ACHN (cell line): Measurements from ENCODE around the gene NYAP1.
"Not testable (repeated sequence)": the region's sequence is repeated elsewhere in the genome, so short reads cannot be mapped to it uniquely, and the experiment has no call there.

Experiments
- DNase-seq: peaks from one replicate; pipeline ENCODE4 v3.0.0-alpha.2; 2015
- in situ Hi-C: cut with HindIII; loops from 2 replicates; pipeline ENCODE4 v1.10.0; 2017; ENCODE audit warnings: low sequenced_read_pairs, low pct_ligation_motif_present, low pct_unique_long_range_greater_than_20kb

Gene NYAP1

DNA sequence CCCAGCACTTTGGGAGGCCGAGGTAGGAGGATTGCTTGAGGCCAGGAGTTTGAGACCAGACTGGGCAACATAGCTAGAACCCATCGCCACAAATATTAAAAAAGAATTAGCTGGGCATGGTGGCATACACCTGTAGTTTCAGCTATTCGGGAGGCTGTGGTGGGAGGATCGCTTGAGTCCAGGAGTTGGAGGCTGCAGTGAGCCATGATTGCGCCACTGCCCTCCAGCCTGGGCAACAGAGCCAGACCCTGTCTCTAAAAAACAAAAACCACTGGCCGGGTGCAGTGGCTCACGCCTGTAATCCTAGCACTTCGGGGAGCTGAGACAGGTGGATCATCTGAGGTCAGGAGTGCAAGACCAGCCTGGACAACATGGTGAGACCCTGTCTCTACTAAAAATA, 29.9 kb upstream of the NYAP1 start:
- DNase-seq, in situ Hi-C loops: not testable (repeated sequence)

- no peak for DNase-seq
- in situ Hi-C loops, result no loop called here
Observed at GRCh38 chr7:100455206-100455605, 28.5 kb upstream of the NYAP1 start.

DNA sequence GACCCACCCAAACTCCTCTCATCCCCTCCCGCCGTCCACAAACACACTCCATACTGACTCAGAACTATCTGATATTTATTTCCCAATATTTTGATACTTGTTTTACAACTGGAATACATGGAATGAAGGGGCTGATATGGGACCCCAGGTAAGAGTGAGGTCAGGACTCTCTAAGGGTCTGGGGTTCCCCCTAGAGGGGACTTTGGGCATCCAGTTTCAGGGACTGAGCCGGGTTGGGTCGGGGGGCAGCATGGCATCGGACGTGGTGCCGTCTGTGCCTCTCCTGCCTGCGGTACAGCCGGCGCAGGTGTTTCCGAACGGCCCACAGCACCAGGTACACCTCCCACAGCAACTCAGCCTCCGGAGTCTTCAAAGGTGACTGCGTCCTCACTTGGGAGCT, 27.2 kb upstream of the NYAP1 start:
- DNase-seq, result no peak
- in situ Hi-C loops, result no loop called here

GRCh38 chr7:100457033-100457432, 26.7 kb upstream of the NYAP1 start:
- no peak for DNase-seq
- in situ Hi-C loops, result no loop called here

DNA sequence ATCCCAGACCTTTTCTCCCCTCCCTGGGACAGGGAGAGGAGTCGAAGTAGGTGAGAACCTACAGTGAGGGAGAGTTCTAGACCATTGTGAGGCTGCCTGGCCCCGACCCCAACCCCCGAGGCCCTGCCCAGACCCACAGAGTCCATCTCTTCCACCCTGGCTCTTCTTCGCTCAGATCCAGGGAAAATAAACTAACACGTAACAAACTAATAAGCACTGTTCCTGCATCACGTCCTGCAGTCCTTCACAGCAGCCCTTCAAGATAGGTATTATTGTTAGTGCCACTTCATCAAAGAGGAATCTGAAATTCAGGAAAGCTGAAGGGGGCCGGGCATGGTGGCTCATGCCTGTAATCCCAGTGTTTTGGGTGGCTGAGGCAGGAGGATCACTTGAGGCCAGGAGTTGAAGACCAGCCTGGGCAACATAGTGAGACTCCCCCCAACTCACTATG, 19.5 kb upstream of the NYAP1 start, which contains the start of gene SPACDR:
Gene SPACDR, minus strand, starts transcription at position 51 of the 451 bp plus-strand sequence. CDS start 235 bp downstream, outside the sequence.
- in situ Hi-C loops, result no loop called here
- DNase-seq, result no peak

DNA sequence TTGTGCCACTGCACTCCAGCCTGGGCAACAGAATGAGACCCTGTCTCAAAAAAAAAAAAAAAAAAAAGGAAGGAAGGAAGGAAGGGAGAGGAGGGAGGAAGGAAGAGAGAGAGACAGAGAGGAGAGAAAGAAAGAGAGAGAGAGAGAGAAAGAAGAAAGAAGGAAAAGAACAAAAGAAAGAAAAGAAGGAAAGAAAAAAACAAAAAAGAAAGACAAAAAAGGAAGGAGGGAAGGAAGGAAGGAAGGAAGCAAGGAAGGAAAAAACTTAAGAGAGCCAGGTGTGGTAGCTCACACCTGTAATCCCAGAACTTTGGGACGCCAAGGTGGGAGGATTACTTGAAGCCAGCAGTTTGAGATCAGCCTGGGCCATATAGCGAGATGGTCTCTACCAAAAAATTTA, 18.9 kb upstream of the NYAP1 start:
- no peak for DNase-seq
- in situ Hi-C loops, result no loop called here

- no peak for DNase-seq
- in situ Hi-C loops, result no loop called here
Observed at GRCh38 chr7:100465299-100465698, 18.4 kb upstream of the NYAP1 start.

DNA sequence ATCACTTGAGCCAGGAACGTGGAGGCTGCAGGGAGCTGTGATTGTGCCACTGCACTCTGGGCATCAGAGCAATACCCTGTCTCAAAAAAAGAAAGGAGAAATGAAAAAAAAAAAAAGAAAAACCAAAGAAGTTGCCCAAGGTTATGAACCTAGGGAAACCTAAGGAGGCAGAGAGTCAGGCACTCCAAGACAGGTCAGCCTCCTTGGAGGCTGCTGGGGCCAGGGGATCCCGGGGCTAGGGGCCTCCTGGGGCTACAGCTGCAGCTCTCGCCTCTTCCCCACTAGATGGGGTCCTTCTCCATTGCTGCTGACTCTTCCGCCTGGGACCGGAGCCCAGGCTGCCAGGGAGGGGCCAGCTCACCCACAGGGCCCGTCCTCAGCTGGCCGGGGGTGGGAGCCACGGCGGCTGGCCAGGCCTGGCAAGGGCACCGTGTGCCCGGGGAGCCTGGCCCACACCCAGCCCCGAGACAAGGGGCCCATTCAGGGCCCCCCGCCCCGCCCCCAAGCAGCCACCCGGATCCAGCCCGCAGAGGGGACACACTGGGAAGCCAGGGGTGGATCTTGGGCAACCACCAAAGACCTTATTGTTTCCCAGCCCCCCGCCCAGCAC, 17.9 kb upstream of the NYAP1 start:
- in situ Hi-C loops, result no loop called here

DNA sequence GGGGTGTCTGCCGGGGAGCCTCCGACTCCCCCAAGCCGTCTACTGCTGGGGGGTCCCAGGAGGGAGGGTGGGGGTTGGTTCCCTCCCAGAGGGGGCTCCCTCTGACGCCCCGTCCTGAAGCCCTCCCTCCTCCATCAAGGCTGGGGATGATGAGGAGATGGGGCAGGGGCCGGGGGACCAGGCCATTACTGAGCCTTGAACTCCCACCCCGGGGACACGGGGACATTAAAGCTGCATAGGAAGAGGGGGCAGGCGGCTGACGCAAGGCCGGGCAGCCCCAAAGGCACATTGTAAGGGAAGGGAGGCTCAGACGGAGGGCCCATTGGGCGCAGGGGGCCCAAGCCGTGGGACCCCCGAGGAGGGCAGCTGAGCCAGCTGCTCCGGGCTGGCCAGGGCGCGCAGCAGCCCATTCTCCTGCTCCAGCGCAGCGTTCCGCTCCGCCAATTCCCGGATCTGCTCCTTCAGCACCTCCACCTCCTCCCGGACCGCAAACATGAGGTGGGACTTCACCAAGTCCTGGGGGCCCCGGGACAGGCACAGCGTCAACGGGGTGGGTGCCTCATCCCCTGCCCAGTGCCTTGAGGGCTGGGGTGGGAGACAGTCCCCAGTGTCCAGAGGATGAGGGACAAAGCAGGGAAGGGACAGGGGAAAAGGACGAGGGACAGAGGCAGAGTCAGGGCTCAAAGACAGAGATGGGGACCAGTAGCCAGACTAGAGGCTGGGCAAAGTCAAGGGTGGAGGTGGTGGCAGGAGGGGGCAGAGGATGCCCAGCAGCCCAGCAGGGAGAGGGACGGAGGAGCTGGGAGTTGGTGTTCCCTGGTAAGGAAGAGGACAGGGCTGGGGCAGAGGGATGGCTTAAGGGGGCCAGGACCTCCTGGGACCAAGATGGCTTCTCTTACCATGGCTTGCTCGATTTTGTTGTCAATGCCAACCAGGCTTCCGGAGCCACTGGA, 16.8 kb upstream of the NYAP1 start:
- DNase-seq, result no peak
- in situ Hi-C loops, result no loop called here

More for the DNA sequence above, 17.9 kb upstream of the NYAP1 start:
- DNase-seq, result peak; percentile 88

GRCh38 chr7:100467638-100468373, 15.9 kb upstream of the NYAP1 start:
- in situ Hi-C loops, result no loop called here
- DNase-seq, result no peak

DNA sequence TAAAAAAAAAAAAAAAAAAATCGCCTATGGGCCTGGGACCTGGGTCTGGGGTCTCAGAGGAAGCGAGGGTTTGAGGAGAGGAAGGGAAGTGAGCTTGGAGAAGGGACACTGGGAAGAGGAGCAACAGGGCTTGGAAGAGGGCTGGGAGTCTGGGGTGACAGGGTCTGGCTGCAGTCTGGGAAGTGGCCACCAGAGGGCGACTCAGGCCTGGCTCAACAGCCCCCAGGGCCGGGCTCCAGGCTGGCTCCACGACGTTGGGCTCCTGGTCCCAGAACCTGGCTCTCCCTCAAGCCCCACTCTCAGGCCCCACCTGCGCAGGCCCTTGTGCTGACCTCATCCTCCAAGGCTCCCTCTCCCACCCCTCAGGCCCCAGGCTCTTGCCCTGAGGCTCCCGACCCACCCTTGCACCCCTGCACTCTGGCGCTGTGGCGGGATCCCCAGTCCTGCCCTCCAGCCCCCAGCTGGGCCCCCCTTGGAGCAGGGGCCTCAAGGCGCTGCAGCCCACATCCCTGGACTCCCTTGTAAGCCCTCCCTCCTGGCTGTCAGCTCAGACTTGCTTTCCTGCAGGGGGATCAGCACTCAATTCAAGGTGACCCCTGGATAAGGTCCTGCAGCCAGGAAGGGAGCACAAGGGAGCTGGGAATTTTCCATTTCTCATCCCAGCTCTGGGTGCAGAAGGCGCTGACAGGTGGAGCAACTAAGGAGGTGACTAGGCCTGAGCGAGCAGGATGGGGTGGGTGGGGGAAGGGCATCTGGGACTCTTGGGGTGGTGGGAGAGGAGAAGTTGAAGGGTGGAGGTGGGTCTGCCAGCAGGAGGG, 14.3 kb upstream of the NYAP1 start:
- in situ Hi-C loops, result no loop called here
- DNase-seq, result peak; percentile 78

DNA sequence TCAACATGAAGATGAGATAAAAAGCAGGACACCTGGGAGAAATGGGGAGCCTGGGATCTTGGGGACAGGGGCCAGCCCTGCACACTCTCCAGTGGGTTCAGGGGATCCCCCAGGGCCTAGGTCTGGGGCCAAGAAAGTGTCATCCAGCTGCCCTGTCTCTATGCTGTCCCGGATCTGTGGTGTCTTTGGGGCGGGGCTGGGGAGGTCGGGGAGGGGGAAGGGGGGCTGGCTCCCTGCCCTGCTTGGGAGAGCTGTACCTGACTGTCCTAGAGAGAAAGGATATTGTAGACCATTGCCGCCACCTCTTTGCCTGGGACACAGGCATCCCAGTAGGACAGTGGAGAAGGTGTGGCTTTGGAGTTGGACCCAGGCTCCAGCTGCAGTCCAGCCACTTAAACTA, 12.7 kb upstream of the NYAP1 start:
- no peak for DNase-seq
- in situ Hi-C loops, result no loop called here

- DNase-seq, result no peak
- in situ Hi-C loops, result no loop called here
Observed at GRCh38 chr7:100472121-100472851, 11.4 kb upstream of the NYAP1 start.

GRCh38 chr7:100472854-100473499, 10.8 kb upstream of the NYAP1 start:
- peak; percentile 19 for DNase-seq
- in situ Hi-C loops, result no loop called here

GRCh38 chr7:100475549-100475948, 8.2 kb upstream of the NYAP1 start:
- in situ Hi-C loops, result no loop called here

GRCh38 chr7:100476101-100476780, 7.5 kb upstream of the NYAP1 start:
- in situ Hi-C loops, result no loop called here
- DNase-seq, result no peak

More at GRCh38 chr7:100475549-100475948, 8.2 kb upstream of the NYAP1 start:
- no peak for DNase-seq
